ENCODE measurements around the gene BFSP1.
A peak's percentile ranks its signal among the peaks of the same experiment; 100 is the strongest.

Gene BFSP1

GRCh38 chr20:17530716-17531664 is at the start of gene BFSP1:
Gene BFSP1, minus strand, starts transcription at chr20:17531379. Its CDS starts 50 bp downstream, at chr20:17531329.
- peak; percentile 88 for DNase-seq (ENCODE audit: low read depth, low spot score)

- DNase-seq (ENCODE audit: low read depth, low spot score) = no peak
Observed at GRCh38 chr20:17580895-17581294, 49.7 kb upstream of the BFSP1 start.

- no peak for DNase-seq (ENCODE audit: low read depth, low spot score)
Observed at GRCh38 chr20:17579369-17580039, 48.3 kb upstream of the BFSP1 start.

- DNase-seq (ENCODE audit: low read depth, low spot score) = no peak
Observed at GRCh38 chr20:17576215-17576614, 45.0 kb upstream of the BFSP1 start.

GRCh38 chr20:17573463-17573862 is 42.3 kb upstream of the BFSP1 start:
- DNase-seq (ENCODE audit: low read depth, low spot score) = no peak

- peak; percentile 38 for DNase-seq (ENCODE audit: low read depth, low spot score)
Observed at GRCh38 chr20:17572034-17572638, 41.0 kb upstream of the BFSP1 start.

GRCh38 chr20:17571153-17571527 is 40.0 kb upstream of the BFSP1 start:
- no peak for DNase-seq (ENCODE audit: low read depth, low spot score)

GRCh38 chr20:17570347-17571152 is 39.4 kb upstream of the BFSP1 start:
- peak; percentile 64 for DNase-seq (ENCODE audit: low read depth, low spot score)

GRCh38 chr20:17569616-17570346 is 38.6 kb upstream of the BFSP1 start, which contains the start of gene DSTN:
Gene DSTN, plus strand, starts transcription at chr20:17570075. Its CDS starts 134 bp downstream, at chr20:17570209.
- peak; percentile 99 for DNase-seq (ENCODE audit: low read depth, low spot score)

- DNase-seq (ENCODE audit: low read depth, low spot score) = peak; percentile 99
Observed at GRCh38 chr20:17568972-17569521, 37.9 kb upstream of the BFSP1 start.

- no peak for DNase-seq (ENCODE audit: low read depth, low spot score)
Observed at GRCh38 chr20:17568045-17568788, 37.0 kb upstream of the BFSP1 start.

- DNase-seq (ENCODE audit: low read depth, low spot score) = no peak
Observed at GRCh38 chr20:17566345-17566744, 35.2 kb upstream of the BFSP1 start.

GRCh38 chr20:17565169-17565845 is 34.1 kb upstream of the BFSP1 start:
- DNase-seq (ENCODE audit: low read depth, low spot score) = peak; percentile 64

GRCh38 chr20:17562804-17563305 is 31.7 kb upstream of the BFSP1 start:
- peak; percentile 94 for DNase-seq (ENCODE audit: low read depth, low spot score)

- no peak for DNase-seq (ENCODE audit: low read depth, low spot score)
Observed at GRCh38 chr20:17560344-17561074, 29.3 kb upstream of the BFSP1 start.

- DNase-seq (ENCODE audit: low read depth, low spot score) = no peak
Observed at GRCh38 chr20:17559338-17559737, 28.2 kb upstream of the BFSP1 start.

- DNase-seq (ENCODE audit: low read depth, low spot score) = no peak
Observed at GRCh38 chr20:17558941-17559304, 27.7 kb upstream of the BFSP1 start.

Measured in astrocyte of the hippocampus (primary cell).